ENCODE measurements around the gene CHRNA1.

Gene CHRNA1

GRCh38 chr2:174766271-174766670, 2.0 kb upstream of the CHRNA1 start:
- in situ Hi-C loops (cut with MboI; ENCODE audit: low sequenced_read_pairs, unreplicated experiment), result loop anchor here (25.0 kb wide), 1 partner anchor 221 kb away; no protein-coding TSS in a partner anchor
- no peak for TF ChIP-seq CTCF (IDR thresholded peaks at IDR 0.05; ENCODE audit: borderline replicate concordance, control extremely low read depth, extremely low read depth, insufficient read depth, missing control alignments)

GRCh38 chr2:174765576-174765975, 1.3 kb upstream of the CHRNA1 start:
- DNase-seq (ENCODE audit: low spot score), result no peak
- in situ Hi-C loops (cut with MboI; ENCODE audit: low sequenced_read_pairs, unreplicated experiment), result loop anchor here (25.0 kb wide), 1 partner anchor 222 kb away; no protein-coding TSS in a partner anchor
- no peak for TF ChIP-seq CTCF (IDR thresholded peaks at IDR 0.05; ENCODE audit: borderline replicate concordance, control extremely low read depth, extremely low read depth, insufficient read depth, missing control alignments)

More at GRCh38 chr2:174766271-174766670, 2.0 kb upstream of the CHRNA1 start:
- DNase-seq (ENCODE audit: low spot score), result no peak

GRCh38 chr2:174763780-174764179, 492 bp downstream of the CHRNA1 start:
- in situ Hi-C loops (cut with MboI; ENCODE audit: low sequenced_read_pairs, unreplicated experiment), result loop anchor here (25.0 kb wide), 1 partner anchor 224 kb away; no protein-coding TSS in a partner anchor
- DNase-seq (ENCODE audit: low spot score), result no peak

GRCh38 chr2:174762464-174762863, 1.8 kb downstream of the CHRNA1 start:
- no peak for TF ChIP-seq CTCF (IDR thresholded peaks at IDR 0.05; ENCODE audit: borderline replicate concordance, control extremely low read depth, extremely low read depth, insufficient read depth, missing control alignments)
- no peak for DNase-seq (ENCODE audit: low spot score)
- in situ Hi-C loops (cut with MboI; ENCODE audit: low sequenced_read_pairs, unreplicated experiment), result loop anchor here (25.0 kb wide), 1 partner anchor 225 kb away; no protein-coding TSS in a partner anchor

More at GRCh38 chr2:174763780-174764179, 492 bp downstream of the CHRNA1 start:
- no peak for TF ChIP-seq CTCF (IDR thresholded peaks at IDR 0.05; ENCODE audit: borderline replicate concordance, control extremely low read depth, extremely low read depth, insufficient read depth, missing control alignments)

- DNase-seq (ENCODE audit: low spot score), result no peak
- in situ Hi-C loops (cut with MboI; ENCODE audit: low sequenced_read_pairs, unreplicated experiment), result loop anchor here (25.0 kb wide), 1 partner anchor 225 kb away; no protein-coding TSS in a partner anchor
- no peak for TF ChIP-seq CTCF (IDR thresholded peaks at IDR 0.05; ENCODE audit: borderline replicate concordance, control extremely low read depth, extremely low read depth, insufficient read depth, missing control alignments)
These were observed 2.4 kb downstream of the CHRNA1 start for GRCh38 chr2:174761837-174762236.

- TF ChIP-seq CTCF (IDR thresholded peaks at IDR 0.05; ENCODE audit: borderline replicate concordance, control extremely low read depth, extremely low read depth, insufficient read depth, missing control alignments), result no peak
- DNase-seq (ENCODE audit: low spot score), result no peak
- in situ Hi-C loops (cut with MboI; ENCODE audit: low sequenced_read_pairs, unreplicated experiment), result loop anchor here (25.0 kb wide), 1 partner anchor 226 kb away; no protein-coding TSS in a partner anchor
These were observed 3.3 kb downstream of the CHRNA1 start for GRCh38 chr2:174760845-174761473.

Measured in GM13976 (cell line).